HepG2 (cell line): ENCODE results near the gene EEF1AKMT3. TPM values are rescaled to one million over a fixed set of nuclear protein-coding genes. Genes with fewer than 3 reads are reported as not detected.
A peak's percentile ranks its signal among the peaks of the same experiment; 100 is the strongest.

Experiments
- CAMTA2 ChIP-seq: sonication (generic); formaldehyde crosslinking; IDR thresholded peaks from 2 replicates; pipeline ENCODE4 v1.4.0; 2020; ENCODE audit warnings: mild to moderate bottlenecking, missing genetic modification reagents, borderline replicate concordance
- JUN ChIP-seq: sonication (generic); formaldehyde crosslinking; IDR thresholded peaks from 2 replicates; pipeline ENCODE4 v1.4.0; 2020; ENCODE audit warnings: mild to moderate bottlenecking, missing genetic modification reagents
- MZF1 ChIP-seq: sonication (generic); formaldehyde crosslinking; IDR thresholded peaks from 2 replicates; pipeline ENCODE4 v1.8.1; 2023; ENCODE audit warnings: mild to moderate bottlenecking, missing genetic modification reagents, borderline replicate concordance
- NPAS2 ChIP-seq: sonication (generic); formaldehyde crosslinking; IDR thresholded peaks from 2 replicates; pipeline ENCODE4 v1.8.0; 2022; ENCODE audit warnings: mild to moderate bottlenecking, missing genetic modification reagents, borderline replicate concordance
- NR2F2 ChIP-seq: IDR thresholded peaks from 2 replicates; pipeline ENCODE4 v1.6.1; 2012; ENCODE audit warnings: low read depth, inconsistent platforms, borderline replicate concordance
- SMAD3 ChIP-seq: sonication (generic); formaldehyde crosslinking; IDR thresholded peaks from 2 replicates; pipeline ENCODE4 v1.4.0; 2020; ENCODE audit warnings: missing genetic modification reagents
- SUZ12 ChIP-seq: fragments of 150-350 bp; IDR thresholded peaks from 2 replicates; pipeline ENCODE4 v1.6.1; 2014; ENCODE audit warnings: low read depth, low read length
- ZFP41 ChIP-seq: sonication (generic); formaldehyde crosslinking; IDR thresholded peaks from 2 replicates; pipeline ENCODE4 v1.4.0; 2020; ENCODE audit warnings: mild to moderate bottlenecking, missing genetic modification reagents, borderline replicate concordance
- ZFX ChIP-seq: sonication (generic); formaldehyde crosslinking; IDR thresholded peaks from 2 replicates; pipeline ENCODE4 v1.4.0; 2020; ENCODE audit warnings: mild to moderate bottlenecking, low read depth, missing genetic modification reagents, moderate library complexity
- ZNF256 ChIP-seq: sonication (generic); formaldehyde crosslinking; conservative IDR thresholded peaks from 2 replicates; pipeline ENCODE4 v1.4.0; 2020; ENCODE audit warnings: missing genetic modification reagents
- ZNF274 ChIP-seq: sonication (generic); formaldehyde crosslinking; IDR thresholded peaks from 2 replicates; pipeline ENCODE4 v1.5.1; 2020; ENCODE audit warnings: mild to moderate bottlenecking, missing genetic modification reagents
- ZNF567 ChIP-seq: sonication (generic); formaldehyde crosslinking; IDR thresholded peaks from 2 replicates; pipeline ENCODE4 v1.8.1; 2023; ENCODE audit warnings: mild to moderate bottlenecking, missing genetic modification reagents, borderline replicate concordance
- ZNF572 ChIP-seq: sonication (generic); formaldehyde crosslinking; IDR thresholded peaks from 2 replicates; pipeline ENCODE4 v1.5.1; 2020; ENCODE audit warnings: mild to moderate bottlenecking, missing genetic modification reagents
- ZNF674 ChIP-seq: sonication (generic); formaldehyde crosslinking; IDR thresholded peaks from 2 replicates; pipeline ENCODE4 v1.5.0; 2020; ENCODE audit warnings: low read depth, mild to moderate bottlenecking, missing genetic modification reagents
- polyA plus RNA-seq, 8 experiments: library from polyadenylated mRNA; depleted of rRNA in 3 of 8; stranded (reverse) in 7 of 8; unstranded in 1 of 8; fragments of >200 nt; fragmentation: Illumina TruSeq in 4 of 8; extraction: Trizol in 4 of 8; gene quantifications; 2 replicates each; pipeline versions ENCODE4 v1.2.1 to v1.2.3, GENCODE V29; 2011 to 2016; ENCODE audit warnings: low read depth in 4 of 8, missing spikeins in 1 of 8, mixed read lengths in 1 of 8; ENCODE audit not compliant: insufficient read depth in 1 of 8
- total RNA-seq, 5 experiments: library from RNA; depleted of rRNA; stranded (reverse); fragments of >200 nt; fragmentation: Illumina TruSeq; extraction: Trizol; gene quantifications; 2 replicates each; pipeline ENCODE4 v1.2.3, GENCODE V29; 2016; ENCODE audit warnings: low read depth in 1 of 5
- TF ChIP-seq, protein P1 (sequence below): sonication (generic); formaldehyde crosslinking; IDR thresholded peaks from 2 replicates; pipeline ENCODE4 v1.5.1; 2020; ENCODE audit warnings: mild to moderate bottlenecking, missing genetic modification reagents, moderate library complexity
- TF ChIP-seq, protein P2 (sequence below): sonication (generic); formaldehyde crosslinking; IDR thresholded peaks from 2 replicates; pipeline ENCODE4 v1.4.0; 2020; ENCODE audit warnings: missing genetic modification reagents, borderline replicate concordance
- TF ChIP-seq, protein P3 (sequence below): sonication (generic); formaldehyde crosslinking; conservative IDR thresholded peaks from 2 replicates; pipeline ENCODE4 v1.8.0; 2022; ENCODE audit warnings: mild to moderate bottlenecking, moderate library complexity, missing genetic modification reagents

EEF1AKMT3 gene
- total and polyA plus RNA-seq, 2 of the 13 experiments (the other 11 are each of a cell fraction or from before 2014, with no cell fraction given), result 4.7 to 11.4 TPM

DNA sequence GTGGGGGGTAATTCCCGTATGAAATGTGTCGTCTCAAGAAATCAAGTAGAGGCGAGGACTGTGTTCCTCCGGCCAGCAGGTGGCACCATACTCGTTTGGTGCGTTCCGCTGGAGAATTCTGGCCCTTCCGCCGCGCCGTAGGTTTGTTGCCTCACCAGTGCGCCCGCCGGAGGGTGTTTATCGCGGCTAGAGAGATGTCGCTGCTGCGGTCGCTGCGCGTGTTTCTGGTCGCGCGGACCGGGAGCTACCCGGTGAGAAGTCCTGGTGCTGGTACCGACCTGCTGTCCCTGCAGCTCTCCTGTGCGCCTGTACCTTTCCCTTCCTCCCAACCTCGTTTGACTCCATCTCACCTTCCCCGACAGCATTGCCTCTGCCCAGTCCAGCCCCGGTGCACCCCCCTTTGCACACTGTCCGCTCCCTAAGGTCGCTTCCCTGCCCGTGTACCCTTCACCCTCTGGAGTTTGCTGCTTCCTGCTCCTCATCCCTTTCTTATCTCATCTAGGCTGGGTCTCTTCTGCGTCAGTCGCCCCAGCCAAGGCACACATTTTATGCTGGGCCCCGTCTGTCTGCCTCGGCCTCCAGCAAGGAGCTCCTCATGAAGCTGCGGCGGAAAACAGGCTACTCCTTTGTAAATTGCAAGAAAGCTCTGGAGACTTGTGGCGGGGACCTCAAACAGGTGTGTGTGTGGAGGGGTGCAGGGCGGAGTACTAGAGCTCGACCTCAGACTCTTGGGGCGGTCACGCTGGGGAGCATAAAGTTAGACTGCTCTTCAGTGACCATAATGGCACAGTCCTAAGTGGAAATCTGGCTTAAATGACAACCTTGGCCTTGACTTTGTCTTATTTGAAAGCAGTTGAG, 10.4 kb downstream of the EEF1AKMT3 start, which contains the start of gene TSFM (continued):
- TF ChIP-seq, protein P1, sequence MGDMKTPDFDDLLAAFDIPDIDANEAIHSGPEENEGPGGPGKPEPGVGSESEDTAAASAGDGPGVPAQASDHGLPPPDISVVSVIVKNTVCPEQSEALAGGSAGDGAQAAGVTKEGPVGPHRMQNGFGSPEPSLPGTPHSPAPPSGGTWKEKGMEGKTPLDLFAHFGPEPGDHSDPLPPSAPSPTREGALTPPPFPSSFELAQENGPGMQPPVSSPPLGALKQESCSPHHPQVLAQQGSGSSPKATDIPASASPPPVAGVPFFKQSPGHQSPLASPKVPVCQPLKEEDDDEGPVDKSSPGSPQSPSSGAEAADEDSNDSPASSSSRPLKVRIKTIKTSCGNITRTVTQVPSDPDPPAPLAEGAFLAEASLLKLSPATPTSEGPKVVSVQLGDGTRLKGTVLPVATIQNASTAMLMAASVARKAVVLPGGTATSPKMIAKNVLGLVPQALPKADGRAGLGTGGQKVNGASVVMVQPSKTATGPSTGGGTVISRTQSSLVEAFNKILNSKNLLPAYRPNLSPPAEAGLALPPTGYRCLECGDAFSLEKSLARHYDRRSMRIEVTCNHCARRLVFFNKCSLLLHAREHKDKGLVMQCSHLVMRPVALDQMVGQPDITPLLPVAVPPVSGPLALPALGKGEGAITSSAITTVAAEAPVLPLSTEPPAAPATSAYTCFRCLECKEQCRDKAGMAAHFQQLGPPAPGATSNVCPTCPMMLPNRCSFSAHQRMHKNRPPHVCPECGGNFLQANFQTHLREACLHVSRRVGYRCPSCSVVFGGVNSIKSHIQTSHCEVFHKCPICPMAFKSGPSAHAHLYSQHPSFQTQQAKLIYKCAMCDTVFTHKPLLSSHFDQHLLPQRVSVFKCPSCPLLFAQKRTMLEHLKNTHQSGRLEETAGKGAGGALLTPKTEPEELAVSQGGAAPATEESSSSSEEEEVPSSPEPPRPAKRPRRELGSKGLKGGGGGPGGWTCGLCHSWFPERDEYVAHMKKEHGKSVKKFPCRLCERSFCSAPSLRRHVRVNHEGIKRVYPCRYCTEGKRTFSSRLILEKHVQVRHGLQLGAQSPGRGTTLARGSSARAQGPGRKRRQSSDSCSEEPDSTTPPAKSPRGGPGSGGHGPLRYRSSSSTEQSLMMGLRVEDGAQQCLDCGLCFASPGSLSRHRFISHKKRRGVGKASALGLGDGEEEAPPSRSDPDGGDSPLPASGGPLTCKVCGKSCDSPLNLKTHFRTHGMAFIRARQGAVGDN (CRISPR knock-in tag), result peak; percentile 89
- no peak for TF ChIP-seq ZFP41 (CRISPR knock-in tag)
- TF ChIP-seq, protein P2, sequence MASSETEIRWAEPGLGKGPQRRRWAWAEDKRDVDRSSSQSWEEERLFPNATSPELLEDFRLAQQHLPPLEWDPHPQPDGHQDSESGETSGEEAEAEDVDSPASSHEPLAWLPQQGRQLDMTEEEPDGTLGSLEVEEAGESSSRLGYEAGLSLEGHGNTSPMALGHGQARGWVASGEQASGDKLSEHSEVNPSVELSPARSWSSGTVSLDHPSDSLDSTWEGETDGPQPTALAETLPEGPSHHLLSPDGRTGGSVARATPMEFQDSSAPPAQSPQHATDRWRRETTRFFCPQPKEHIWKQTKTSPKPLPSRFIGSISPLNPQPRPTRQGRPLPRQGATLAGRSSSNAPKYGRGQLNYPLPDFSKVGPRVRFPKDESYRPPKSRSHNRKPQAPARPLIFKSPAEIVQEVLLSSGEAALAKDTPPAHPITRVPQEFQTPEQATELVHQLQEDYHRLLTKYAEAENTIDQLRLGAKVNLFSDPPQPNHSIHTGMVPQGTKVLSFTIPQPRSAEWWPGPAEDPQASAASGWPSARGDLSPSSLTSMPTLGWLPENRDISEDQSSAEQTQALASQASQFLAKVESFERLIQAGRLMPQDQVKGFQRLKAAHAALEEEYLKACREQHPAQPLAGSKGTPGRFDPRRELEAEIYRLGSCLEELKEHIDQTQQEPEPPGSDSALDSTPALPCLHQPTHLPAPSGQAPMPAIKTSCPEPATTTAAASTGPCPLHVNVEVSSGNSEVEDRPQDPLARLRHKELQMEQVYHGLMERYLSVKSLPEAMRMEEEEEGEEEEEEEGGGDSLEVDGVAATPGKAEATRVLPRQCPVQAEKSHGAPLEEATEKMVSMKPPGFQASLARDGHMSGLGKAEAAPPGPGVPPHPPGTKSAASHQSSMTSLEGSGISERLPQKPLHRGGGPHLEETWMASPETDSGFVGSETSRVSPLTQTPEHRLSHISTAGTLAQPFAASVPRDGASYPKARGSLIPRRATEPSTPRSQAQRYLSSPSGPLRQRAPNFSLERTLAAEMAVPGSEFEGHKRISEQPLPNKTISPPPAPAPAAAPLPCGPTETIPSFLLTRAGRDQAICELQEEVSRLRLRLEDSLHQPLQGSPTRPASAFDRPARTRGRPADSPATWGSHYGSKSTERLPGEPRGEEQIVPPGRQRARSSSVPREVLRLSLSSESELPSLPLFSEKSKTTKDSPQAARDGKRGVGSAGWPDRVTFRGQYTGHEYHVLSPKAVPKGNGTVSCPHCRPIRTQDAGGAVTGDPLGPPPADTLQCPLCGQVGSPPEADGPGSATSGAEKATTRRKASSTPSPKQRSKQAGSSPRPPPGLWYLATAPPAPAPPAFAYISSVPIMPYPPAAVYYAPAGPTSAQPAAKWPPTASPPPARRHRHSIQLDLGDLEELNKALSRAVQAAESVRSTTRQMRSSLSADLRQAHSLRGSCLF (CRISPR knock-in tag), result no peak
- no peak for TF ChIP-seq MZF1 (CRISPR knock-in tag)
- TF ChIP-seq ZNF256 (CRISPR knock-in tag), result 0 out of 2 replicates have a peak, but pooled peaks have one; percentile 71
- TF ChIP-seq ZFX (CRISPR knock-in tag), result peak; percentile 84
- 0 out of 2 replicates have a peak, but pooled peaks have one; percentile 45 for TF ChIP-seq CAMTA2
- TF ChIP-seq ZNF567 (CRISPR knock-in tag), result no peak
- TF ChIP-seq, protein P3, sequence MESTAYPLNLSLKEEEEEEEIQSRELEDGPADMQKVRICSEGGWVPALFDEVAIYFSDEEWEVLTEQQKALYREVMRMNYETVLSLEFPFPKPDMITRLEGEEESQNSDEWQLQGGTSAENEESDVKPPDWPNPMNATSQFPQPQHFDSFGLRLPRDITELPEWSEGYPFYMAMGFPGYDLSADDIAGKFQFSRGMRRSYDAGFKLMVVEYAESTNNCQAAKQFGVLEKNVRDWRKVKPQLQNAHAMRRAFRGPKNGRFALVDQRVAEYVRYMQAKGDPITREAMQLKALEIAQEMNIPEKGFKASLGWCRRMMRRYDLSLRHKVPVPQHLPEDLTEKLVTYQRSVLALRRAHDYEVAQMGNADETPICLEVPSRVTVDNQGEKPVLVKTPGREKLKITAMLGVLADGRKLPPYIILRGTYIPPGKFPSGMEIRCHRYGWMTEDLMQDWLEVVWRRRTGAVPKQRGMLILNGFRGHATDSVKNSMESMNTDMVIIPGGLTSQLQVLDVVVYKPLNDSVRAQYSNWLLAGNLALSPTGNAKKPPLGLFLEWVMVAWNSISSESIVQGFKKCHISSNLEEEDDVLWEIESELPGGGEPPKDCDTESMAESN (CRISPR knock-in tag), result peak; percentile 91
- no peak for TF ChIP-seq NPAS2
- TF ChIP-seq ZNF274 (CRISPR knock-in tag), result no peak
- no peak; the same call in 1 of the 2 replicates for TF ChIP-seq NR2F2
- no peak for TF ChIP-seq SUZ12
- TF ChIP-seq SMAD3 (CRISPR knock-in tag), result peak; percentile 98
- TF ChIP-seq ZNF572 (CRISPR knock-in tag), result no peak
- TF ChIP-seq ZNF674, result no peak
- TF ChIP-seq JUN (CRISPR knock-in tag), result no peak
